ENCODE data around the gene APCDD1L.

Gene APCDD1L

GRCh38 chr20:58504566-58504965, 10.6 kb downstream of the APCDD1L start:
- Histone ChIP-seq H3K27ac (no peak overlapping the region), H3K27me3 (ENCODE audit: control insufficient read depth, insufficient read depth, low read length) (no peaks in the 10 kb centered on the region), H3K9ac (no peak overlapping the region), H3K79me2 (no peaks in the 10 kb centered on the region), H3K4me2 (ENCODE audit: low read length) (no peak overlapping the region), H3K4me1 (no peaks in the 10 kb centered on the region), H3K9me3 (ENCODE audit: control insufficient read depth, low read length) (no peaks in the 10 kb centered on the region), H2AFZ (no peak overlapping the region), H3K36me3 (ENCODE audit: control insufficient read depth, insufficient read depth, low read length) (no peaks in the 10 kb centered on the region), H3K4me3 (ENCODE audit: low read depth, low read length) (no peak overlapping the region)
- no peak for TF ChIP-seq CTCF (IDR thresholded peaks at IDR 0.05)

GRCh38 chr20:58503668-58504067, 11.5 kb downstream of the APCDD1L start:
- Histone ChIP-seq H2AFZ (no peak overlapping the region), H3K27ac (no peak overlapping the region), H3K36me3 (ENCODE audit: control insufficient read depth, insufficient read depth, low read length) (no peaks in the 10 kb centered on the region), H3K4me3 (ENCODE audit: low read depth, low read length) (no peak overlapping the region), H3K9me3 (ENCODE audit: control insufficient read depth, low read length) (no peaks in the 10 kb centered on the region), H3K79me2 (no peaks in the 10 kb centered on the region), H3K9ac (no peak overlapping the region), H3K4me2 (ENCODE audit: low read length) (no peak overlapping the region), H3K27me3 (ENCODE audit: control insufficient read depth, insufficient read depth, low read length) (no peaks in the 10 kb centered on the region), H3K4me1 (no peaks in the 10 kb centered on the region)
- TF ChIP-seq CTCF (IDR thresholded peaks at IDR 0.05): no peak

- H3K4me1 ChIP-seq: no peaks in the 10 kb centered on the region
- H3K36me3 ChIP-seq (ENCODE audit: control insufficient read depth, insufficient read depth, low read length): no peaks in the 10 kb centered on the region
- no peak for TF ChIP-seq CTCF (IDR thresholded peaks at IDR 0.05)
- H2AFZ ChIP-seq: no peak overlapping the region
- H3K27me3 ChIP-seq (ENCODE audit: control insufficient read depth, insufficient read depth, low read length): no peaks in the 10 kb centered on the region
- no peaks in the 10 kb centered on the region for H3K79me2 ChIP-seq
- no peak overlapping the region for H3K4me3 ChIP-seq (ENCODE audit: low read depth, low read length)
- no peak overlapping the region for H3K4me2 ChIP-seq (ENCODE audit: low read length)
- no peak overlapping the region for H3K27ac ChIP-seq
- no peak overlapping the region for H3K9ac ChIP-seq
- H3K9me3 ChIP-seq (ENCODE audit: control insufficient read depth, low read length): no peaks in the 10 kb centered on the region
These were observed 14.9 kb downstream of the APCDD1L start for GRCh38 chr20:58500256-58500655.

GRCh38 chr20:58498470-58499068, 16.6 kb downstream of the APCDD1L start:
- Histone ChIP-seq H3K4me3 (ENCODE audit: low read depth, low read length) (no peak overlapping the region), H3K4me1 (no peaks in the 10 kb centered on the region), H2AFZ (no peak overlapping the region), H3K79me2 (no peaks in the 10 kb centered on the region), H3K27ac (no peak overlapping the region), H3K9ac (no peak overlapping the region), H3K36me3 (ENCODE audit: control insufficient read depth, insufficient read depth, low read length) (no peaks in the 10 kb centered on the region), H3K9me3 (ENCODE audit: control insufficient read depth, low read length) (no peaks in the 10 kb centered on the region), H3K27me3 (ENCODE audit: control insufficient read depth, insufficient read depth, low read length) (no peaks in the 10 kb centered on the region), H3K4me2 (ENCODE audit: low read length) (no peak overlapping the region)
- no peak for TF ChIP-seq CTCF (IDR thresholded peaks at IDR 0.05)

GRCh38 chr20:58497724-58498469, 17.3 kb downstream of the APCDD1L start:
- Histone ChIP-seq H3K9ac (no peak overlapping the region), H3K4me2 (ENCODE audit: low read length) (no peak overlapping the region), H3K4me3 (ENCODE audit: low read depth, low read length) (no peak overlapping the region), H3K27me3 (ENCODE audit: control insufficient read depth, insufficient read depth, low read length) (no peaks in the 10 kb centered on the region), H3K27ac (no peak overlapping the region), H2AFZ (no peak overlapping the region), H3K4me1 (no peaks in the 10 kb centered on the region), H3K36me3 (ENCODE audit: control insufficient read depth, insufficient read depth, low read length) (no peaks in the 10 kb centered on the region), H3K79me2 (no peaks in the 10 kb centered on the region), H3K9me3 (ENCODE audit: control insufficient read depth, low read length) (no peaks in the 10 kb centered on the region)
- no peak for TF ChIP-seq CTCF (IDR thresholded peaks at IDR 0.05)
